DND-41 (cell line): ENCODE measurements around the gene DLGAP4.

Experiments
- CTCF ChIP-seq: IDR thresholded peaks from 2 replicates; pipeline ENCODE4 v1.5.1; 2012; ENCODE audit warnings: borderline replicate concordance, low read length, moderate library complexity, mild to moderate bottlenecking; ENCODE audit not compliant: poor library complexity, severe bottlenecking; ENCODE audit errors: extremely low read depth
- EZH2 ChIP-seq: IDR thresholded peaks from 3 replicates; pipeline ENCODE4 v1.6.1; 2012; ENCODE audit warnings: borderline replicate concordance, low read depth, mild to moderate bottlenecking, moderate library complexity, low read length, inconsistent platforms; ENCODE audit not compliant: severe bottlenecking

GRCh38 chr20:36548006-36548315 is 241.8 kb downstream of the DLGAP4 start:
- TF ChIP-seq EZH2 (no peak), CTCF (peak; percentile 39)
